Measurements from ENCODE around the gene WIPF3.
A peak's percentile ranks its signal among the peaks of the same experiment; 100 is the strongest.

WIPF3 gene

DNA sequence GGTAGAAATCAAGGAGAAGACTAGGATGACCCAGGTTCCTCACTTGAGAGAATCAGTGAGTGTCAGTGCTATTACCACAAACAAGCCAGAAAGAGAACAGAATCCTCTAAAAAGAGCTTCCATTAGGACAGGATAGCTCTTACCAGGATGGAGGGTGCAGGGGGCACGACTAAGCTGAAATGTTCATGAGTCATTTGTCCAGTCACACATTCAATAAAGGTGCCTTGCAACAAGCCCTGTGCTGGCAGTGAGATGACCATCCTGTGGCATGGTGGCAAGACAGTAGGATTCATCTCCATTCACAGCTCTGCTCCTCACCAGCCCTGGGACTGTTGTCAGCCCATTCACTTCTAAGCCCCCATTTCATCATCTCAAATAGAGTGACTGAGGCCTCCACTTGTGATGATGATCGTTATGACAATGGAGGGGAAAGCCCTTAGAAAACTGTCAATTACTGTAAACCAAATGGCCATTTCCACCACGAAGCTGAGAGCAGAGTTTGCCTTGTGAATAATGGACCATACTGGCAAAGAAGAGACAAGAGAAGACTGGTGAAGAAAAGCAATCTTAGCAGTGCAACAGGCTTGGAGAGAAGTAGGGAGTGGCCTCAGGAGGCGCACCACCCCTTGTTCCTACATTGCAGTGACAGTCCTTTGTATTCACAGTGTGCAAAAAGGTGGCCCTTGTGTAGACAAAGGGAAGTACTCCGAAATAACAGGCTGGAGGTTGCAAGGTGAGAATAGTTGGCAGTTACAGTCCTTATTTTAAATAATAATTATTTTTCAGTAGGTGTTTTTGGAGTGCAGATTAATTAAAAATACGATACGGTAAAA, 9.0 kb upstream of the WIPF3 start:
- TF ChIP-seq, protein P1, sequence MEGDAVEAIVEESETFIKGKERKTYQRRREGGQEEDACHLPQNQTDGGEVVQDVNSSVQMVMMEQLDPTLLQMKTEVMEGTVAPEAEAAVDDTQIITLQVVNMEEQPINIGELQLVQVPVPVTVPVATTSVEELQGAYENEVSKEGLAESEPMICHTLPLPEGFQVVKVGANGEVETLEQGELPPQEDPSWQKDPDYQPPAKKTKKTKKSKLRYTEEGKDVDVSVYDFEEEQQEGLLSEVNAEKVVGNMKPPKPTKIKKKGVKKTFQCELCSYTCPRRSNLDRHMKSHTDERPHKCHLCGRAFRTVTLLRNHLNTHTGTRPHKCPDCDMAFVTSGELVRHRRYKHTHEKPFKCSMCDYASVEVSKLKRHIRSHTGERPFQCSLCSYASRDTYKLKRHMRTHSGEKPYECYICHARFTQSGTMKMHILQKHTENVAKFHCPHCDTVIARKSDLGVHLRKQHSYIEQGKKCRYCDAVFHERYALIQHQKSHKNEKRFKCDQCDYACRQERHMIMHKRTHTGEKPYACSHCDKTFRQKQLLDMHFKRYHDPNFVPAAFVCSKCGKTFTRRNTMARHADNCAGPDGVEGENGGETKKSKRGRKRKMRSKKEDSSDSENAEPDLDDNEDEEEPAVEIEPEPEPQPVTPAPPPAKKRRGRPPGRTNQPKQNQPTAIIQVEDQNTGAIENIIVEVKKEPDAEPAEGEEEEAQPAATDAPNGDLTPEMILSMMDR (IDR thresholded peaks at IDR 0.05; ENCODE audit: insufficient read depth, low read depth, low read length, missing control alignments): no peak
- no peak for DNase-seq (ENCODE audit: low read depth)
- H3K4me3 ChIP-seq (ENCODE audit: low read depth, low read length): no peak overlapping the region

DNA sequence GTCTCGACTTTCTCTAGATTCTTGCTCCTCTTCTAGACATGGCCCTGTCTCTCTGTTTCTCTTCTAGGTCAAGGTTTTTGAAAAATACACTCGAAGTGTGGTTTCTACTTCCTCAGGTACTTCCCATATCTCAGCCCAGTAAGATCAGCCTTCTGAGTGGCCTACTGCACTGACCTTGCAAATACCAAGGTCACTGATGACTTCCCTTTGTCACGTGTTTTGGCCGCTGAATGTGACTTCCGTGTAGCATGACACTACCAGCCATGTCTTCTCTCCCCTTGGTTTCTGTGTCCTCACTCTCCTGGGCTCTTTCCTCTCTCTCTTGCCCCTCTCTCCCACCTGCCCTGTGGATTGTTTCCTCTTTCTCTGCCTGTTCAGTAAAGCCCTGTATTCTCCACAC, 7.9 kb upstream of the WIPF3 start:
- TF ChIP-seq, protein P1 (IDR thresholded peaks at IDR 0.05; ENCODE audit: insufficient read depth, low read depth, low read length, missing control alignments): no peak
- no peak overlapping the region for H3K4me3 ChIP-seq (ENCODE audit: low read depth, low read length)
- DNase-seq (ENCODE audit: low read depth): peak; percentile 35

DNA sequence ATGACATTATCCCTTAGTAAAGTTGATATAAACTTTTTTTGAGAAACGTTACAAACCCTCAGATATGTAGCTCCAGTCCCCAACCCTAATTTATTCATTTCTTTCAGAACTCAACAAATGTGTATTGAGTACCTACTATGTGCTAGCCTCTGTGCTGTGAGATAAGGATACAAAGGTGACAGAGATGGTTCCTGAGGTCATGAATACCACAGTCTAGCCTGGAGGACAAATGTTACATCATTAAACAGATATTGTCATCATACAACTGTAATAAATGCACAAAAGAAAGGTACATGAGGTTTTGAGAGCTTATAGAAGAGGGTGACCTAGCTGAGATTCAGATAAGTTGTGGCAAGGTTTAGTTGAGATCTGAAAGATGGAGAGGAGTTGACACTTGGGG, 4.4 kb upstream of the WIPF3 start:
- no peak overlapping the region for H3K4me3 ChIP-seq (ENCODE audit: low read depth, low read length)
- DNase-seq (ENCODE audit: low read depth): no peak
- TF ChIP-seq, protein P1 (IDR thresholded peaks at IDR 0.05; ENCODE audit: insufficient read depth, low read depth, low read length, missing control alignments): no peak

DNA sequence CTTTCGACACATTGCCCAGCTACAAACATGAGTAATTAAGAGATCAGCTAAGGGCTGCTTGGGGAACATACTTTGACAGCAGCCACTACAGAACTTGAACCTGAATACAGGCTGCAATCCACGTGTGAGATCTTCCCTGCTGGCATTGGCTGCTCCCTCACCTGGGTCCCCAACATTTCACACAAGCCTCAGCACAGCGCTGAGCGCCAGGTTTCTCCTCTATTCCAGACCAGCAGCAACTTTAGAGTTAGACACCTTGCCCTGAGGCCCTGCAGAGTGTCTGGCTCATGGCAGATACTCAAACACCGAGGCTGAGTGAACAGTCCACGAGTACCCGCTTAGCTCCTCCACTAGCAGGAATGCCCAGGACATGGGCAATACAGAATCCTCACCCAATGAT, 1.3 kb upstream of the WIPF3 start:
- no peak for DNase-seq (ENCODE audit: low read depth)
- H3K4me3 ChIP-seq (ENCODE audit: low read depth, low read length): no peak overlapping the region
- TF ChIP-seq, protein P1 (IDR thresholded peaks at IDR 0.05; ENCODE audit: insufficient read depth, low read depth, low read length, missing control alignments): no peak

DNA sequence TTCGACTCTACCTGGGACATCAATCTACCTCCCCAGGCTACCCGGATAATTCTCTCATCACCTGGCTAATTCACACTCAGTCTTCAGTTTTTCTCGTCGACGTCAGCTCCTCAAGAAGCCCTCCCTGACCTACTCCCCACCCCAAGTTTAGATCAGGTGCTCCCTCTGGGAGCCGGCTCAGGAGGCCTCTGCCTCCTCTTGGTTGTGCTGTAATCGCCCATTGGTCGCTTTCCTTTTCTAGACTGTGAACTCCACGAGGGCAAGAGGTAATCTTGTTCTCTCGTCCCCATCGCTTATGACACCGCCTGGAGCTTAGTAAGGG, 461 bp upstream of the WIPF3 start:
- H3K4me3 ChIP-seq (ENCODE audit: low read depth, low read length): no peak overlapping the region
- no peak for DNase-seq (ENCODE audit: low read depth)
- TF ChIP-seq, protein P1 (IDR thresholded peaks at IDR 0.05; ENCODE audit: insufficient read depth, low read depth, low read length, missing control alignments): no peak

DNA sequence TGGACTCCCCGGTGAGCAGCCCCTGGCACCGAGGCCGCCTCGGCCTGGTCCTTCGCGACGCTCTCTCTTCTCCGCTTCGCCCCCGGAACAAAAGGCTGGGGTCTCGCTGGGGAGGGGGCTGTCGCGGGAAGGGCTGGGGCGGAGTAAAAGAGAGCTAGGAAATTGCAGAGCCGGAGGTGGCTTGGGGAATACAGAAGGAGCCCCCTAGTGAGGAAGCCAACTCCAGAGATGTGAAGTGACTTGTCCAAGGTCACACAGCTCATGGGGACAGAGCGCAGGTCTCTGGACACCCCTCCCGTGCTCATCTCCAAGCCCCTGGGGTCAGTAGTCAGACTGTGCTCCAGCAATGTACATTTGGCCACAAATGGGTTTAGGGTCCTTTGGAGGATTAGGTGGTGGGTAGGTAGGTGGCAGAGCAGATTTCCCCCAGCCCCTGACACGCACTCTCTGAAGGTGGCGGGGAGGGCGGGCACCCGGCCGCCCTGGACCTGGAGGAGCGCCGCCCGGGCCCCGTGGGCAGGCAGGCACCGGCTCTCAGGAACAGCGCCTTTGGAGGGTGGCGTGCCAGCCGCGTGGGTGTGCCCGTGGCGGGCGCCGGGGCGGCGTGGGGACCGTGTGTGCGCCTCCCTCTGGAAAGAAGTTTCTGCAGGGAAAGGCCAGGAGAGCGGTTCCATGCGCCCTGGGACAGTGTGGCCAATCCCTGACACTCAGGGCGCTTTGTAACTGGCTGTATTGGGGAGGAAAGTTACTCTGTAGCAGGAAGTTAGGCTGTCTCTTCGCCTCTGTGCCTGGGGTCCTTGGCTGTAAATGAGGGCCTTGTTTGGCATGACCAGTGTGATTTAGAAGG, 910 bp downstream of the WIPF3 start:
- H3K4me3 ChIP-seq (ENCODE audit: low read depth, low read length): no peak overlapping the region
- TF ChIP-seq, protein P1 (IDR thresholded peaks at IDR 0.05; ENCODE audit: insufficient read depth, low read depth, low read length, missing control alignments): no peak
- DNase-seq (ENCODE audit: low read depth): no peak
